GM12891 (cell line): ENCODE data around the gene ELF2.

Experiments
- POLR2A ChIP-seq: IDR thresholded peaks from 2 replicates; pipeline ENCODE4 v1.6.1; 2011; ENCODE audit warnings: low read depth, low read length, control low read depth
- POLR2AphosphoS5 ChIP-seq: IDR thresholded peaks from 2 replicates; pipeline ENCODE4 v1.6.1; 2011; ENCODE audit warnings: low read depth, low read length, control low read depth
- POU2F2 ChIP-seq: IDR thresholded peaks from 2 replicates; pipeline ENCODE4 v1.6.1; 2011; ENCODE audit warnings: low read depth, mild to moderate bottlenecking, control low read depth, low read length, moderate library complexity

DNA sequence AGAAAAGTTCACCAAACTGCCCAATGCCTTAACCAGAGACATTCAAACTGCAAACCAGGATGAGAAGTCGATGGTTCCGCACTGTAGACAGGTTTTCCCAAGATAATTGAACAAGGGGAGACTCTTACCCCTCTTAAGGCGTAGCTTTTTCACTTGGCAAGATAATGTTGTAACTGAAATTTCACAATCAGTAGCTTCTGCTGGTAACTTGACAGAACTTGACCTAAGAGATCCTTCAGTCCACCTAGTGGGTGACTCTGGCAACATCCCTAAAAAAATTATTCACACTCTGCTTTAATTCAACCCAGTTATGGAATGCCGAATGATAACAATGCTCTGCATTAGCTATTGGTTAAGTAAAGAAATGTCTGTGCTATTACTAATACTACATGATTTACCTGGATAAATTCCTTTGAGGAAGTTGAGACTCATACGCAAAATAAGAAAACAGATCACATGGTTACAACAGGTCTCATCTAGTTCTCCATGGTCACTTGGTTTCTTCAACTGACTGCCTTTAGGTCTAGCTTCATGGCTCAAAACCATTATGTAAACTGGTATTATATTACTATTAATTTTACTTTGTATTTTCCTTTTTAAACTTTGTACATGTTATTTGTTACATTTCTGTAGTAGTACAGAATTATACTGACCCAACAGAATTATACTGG, 9.1 kb downstream of the ELF2 start:
- TF ChIP-seq POLR2AphosphoS5 = no peak
- no peak for TF ChIP-seq POLR2A
- no peak for TF ChIP-seq POU2F2
